HG03575 (cell line): ENCODE measurements around the gene GALNS.

Source experiments
- ATAC-seq: cut with Tn5 transposase; IDR thresholded peaks from one replicate; pipeline ENCODE4 v1.9.1; 2021; ENCODE audit not compliant: unreplicated experiment, insufficient number of reproducible peaks, low FRiP score; ENCODE audit errors: extremely low read depth

GALNS gene

DNA sequence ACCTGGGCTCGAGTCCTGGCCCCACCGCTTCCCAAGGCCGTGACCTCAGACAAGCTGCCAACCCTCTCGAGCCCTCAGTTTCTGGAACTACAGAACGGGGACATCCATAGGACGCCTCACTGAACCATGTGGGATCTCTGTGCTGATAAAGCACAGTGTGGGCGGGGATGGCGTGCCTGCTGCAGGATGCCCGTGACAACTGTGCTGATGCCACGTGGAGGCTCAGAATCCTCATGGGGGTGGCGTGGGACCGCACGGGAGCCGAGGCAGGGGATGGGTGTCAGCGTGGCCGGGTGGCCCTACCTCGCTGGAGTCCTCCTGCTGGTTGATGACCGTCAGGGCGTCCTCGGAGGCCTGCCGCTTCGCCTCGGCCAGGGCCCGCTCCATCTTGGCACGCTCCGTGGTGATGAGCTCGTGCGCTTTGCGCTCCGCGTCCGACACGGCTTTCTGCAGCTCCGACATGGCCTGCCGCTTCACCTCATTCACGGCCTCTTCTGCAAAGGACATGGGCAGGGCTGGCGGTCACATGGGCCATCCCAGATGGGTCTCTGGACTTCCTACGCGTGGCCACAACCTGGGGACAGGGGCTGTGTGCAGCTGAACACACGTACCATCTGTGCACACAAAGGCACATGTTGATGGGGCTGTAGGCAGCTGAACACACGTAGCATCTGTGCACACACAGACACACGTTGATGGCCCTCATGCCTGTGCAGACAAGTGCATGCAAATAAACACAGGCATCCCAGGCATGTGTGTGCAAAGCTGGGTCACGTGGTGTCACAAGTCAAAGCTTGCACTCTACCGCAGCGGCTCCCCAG lies 22.4 kb upstream of the GALNS start:
- no peak for ATAC-seq

DNA sequence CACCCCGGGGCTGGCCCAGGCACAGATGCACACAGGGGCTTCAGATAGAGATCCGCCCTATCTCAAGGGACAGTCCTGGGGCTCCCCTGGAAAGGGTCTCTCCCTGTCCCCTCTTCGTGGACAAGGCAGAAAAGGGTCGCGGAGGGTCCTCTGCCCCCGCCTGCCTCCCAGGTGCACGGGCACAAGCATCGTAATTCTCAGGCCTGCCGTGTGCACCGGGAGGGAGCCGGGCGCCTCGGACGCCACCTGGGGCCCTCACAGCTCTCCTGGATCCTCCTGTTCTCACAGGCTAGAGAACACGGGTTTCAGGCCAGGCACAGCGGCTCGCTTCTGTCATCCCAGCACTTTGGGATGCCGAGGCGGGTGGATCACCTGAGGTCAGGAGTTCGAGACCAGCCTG lies 21.6 kb upstream of the GALNS start:
- no peak for ATAC-seq

- no peak for ATAC-seq
Measured at GRCh38 chr16:88877564-88878289, 21.0 kb upstream of the GALNS start.

DNA sequence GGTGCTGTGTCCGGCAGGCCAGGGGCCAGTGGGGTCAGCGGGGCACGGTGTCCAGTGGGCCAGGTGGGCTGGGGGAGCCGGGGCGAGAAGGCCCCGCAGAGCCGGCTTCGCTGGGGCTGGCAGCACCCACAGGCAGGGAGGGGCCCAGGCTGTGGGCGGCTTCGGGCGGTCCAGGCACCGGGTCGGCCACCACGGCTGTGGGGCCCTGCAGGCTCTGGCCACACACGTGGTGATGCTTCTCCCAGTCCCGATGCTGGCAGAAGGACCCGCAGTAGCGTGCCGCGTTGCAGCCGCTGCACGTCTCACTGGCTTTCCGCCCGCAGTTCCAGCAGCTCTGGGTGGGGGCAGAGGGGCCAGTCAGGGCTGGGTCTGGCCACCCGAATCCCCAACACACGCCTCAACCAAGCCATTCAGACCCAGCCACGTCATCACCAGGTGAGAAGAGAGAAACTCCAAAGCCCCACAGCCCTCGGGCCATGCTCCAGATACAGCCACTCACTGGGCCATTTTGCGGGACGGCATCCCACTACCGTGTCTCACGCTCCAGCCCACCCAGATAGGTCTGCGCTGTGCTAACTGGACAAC lies 20.3 kb upstream of the GALNS start:
- no peak for ATAC-seq

GRCh38 chr16:88875703-88876234 lies 19.0 kb upstream of the GALNS start:
- ATAC-seq: no peak

- no peak for ATAC-seq
Measured at GRCh38 chr16:88874938-88875599, 18.3 kb upstream of the GALNS start.

GRCh38 chr16:88872650-88873331 lies 16.0 kb upstream of the GALNS start:
- no peak for ATAC-seq

GRCh38 chr16:88871730-88872416 lies 15.1 kb upstream of the GALNS start:
- no peak for ATAC-seq

- no peak for ATAC-seq
Measured at GRCh38 chr16:88871349-88871702, 14.6 kb upstream of the GALNS start.

DNA sequence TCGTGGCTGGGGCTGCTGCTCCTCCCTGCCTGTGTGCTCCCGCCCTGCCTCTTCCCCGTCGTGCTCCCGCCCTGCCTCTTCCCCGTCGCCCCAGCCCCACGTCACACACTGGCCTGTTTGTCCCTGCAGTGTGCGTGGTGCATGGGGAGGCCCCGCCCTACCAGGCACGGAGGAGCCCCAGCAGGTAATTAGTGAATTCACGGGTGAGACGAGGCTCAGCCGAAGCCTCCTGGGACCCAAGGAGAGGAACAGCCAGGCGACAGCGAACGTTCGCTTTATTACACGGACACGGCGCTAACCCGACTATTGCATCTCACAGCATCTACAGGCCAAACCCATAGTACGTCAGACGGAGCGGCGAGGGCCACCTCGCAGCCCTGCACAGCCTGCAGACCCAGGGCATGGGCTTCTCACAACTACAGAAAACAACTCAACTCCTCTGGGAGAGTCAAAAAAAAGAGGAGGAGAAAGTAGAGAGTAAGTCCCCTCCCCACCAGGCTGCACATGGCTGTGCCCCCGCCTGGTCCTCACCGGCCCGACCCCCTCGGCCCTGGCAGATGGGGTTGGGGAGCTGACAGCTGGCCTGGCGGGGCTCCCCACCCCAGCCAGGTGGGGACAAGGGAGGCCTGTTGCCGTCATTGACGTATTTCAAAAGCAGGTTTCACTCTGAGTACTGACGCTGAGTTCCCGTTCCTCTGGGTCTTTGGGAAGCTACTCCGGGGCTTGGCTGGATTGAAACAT lies 14.0 kb upstream of the GALNS start:
- ATAC-seq: no peak

DNA sequence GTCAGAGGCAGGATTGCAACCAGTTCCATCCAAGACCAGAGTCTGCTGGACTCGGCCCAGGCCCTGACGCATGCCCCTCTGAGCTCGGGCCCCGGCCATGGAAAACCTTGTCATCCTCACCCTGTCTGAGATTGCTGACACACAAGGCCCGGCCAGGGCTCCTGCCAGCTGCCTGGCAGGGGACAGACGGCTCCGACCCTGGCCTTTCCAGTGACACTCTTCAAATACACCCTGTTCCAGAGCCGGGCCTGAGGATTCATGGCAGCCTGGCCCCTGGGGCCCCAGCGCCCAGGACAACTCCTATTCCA lies 12.9 kb upstream of the GALNS start:
- no peak for ATAC-seq

GRCh38 chr16:88868974-88869672 lies 12.4 kb upstream of the GALNS start:
- no peak for ATAC-seq

GRCh38 chr16:88867581-88868246 lies 11.0 kb upstream of the GALNS start:
- no peak for ATAC-seq

DNA sequence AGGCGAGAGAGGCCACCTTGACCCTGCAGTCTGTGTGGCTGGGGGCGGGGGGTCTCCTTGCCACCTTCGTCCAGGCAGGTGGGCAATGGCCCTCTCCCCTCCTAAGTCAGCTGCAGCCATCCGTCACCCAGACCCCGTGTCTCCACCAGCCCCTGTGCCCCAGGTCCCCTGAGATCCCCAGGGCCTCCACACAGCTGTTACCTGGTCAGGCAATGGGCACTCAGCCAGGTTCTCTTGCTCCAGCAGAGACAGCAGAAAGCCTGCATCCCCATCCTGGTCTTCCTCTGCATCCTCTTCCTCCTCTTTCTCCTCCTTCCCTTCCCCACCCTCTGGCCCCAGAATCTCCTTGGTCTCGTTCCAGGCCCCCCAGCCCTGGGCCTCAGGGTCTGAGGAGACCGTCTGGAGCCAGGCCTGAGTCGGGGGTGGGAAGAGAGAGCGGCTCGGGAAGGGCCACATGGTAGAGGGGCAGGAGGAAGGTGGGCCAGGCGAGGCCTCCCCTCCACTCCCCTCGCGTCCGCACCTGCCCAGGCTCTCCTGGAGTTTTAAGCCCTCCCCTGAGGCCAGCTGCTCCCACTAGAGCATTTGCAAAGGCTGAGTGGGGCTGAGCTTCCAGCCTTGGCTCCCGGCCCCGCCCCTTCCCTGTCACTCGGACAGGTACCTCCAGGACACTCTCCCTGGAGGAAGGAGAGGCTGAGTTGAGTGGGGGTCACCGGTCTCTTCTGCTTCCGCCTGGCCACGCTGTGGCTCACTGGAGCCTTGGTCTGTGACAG lies 9.6 kb upstream of the GALNS start, which contains the start of gene PABPN1L:
Gene PABPN1L (minus strand): TSS at position 510 of the 770 bp plus-strand sequence. CDS start 54 bp downstream, at position 456.
- ATAC-seq: no peak

DNA sequence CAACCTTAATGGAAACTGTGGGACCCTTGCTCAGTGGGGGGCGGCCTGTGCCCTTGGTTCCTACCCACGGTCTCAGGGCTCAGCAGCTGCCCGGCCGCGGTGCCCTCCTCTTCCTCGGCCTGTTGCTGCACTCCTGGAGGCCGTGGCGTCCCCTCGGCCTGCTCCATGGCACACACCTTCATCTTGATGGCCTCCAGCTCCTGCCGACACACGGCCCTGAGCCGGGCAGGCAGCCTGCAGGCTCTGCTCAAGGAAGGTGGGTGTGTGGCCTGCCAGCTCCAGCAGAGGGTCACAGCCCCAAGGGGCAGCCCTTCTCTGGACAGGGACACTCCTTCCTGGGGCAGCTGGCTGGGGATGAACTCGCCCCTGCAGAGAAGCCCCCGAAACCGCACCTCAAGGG lies 9.0 kb upstream of the GALNS start:
- ATAC-seq: no peak

GRCh38 chr16:88865310-88865709 lies 8.6 kb upstream of the GALNS start:
- ATAC-seq: no peak
